ENCODE data around the gene TOP2B. TPM values are rescaled to one million over a fixed set of nuclear protein-coding genes. Genes with fewer than 3 reads are reported as not detected.

The TOP2B gene, protein sequence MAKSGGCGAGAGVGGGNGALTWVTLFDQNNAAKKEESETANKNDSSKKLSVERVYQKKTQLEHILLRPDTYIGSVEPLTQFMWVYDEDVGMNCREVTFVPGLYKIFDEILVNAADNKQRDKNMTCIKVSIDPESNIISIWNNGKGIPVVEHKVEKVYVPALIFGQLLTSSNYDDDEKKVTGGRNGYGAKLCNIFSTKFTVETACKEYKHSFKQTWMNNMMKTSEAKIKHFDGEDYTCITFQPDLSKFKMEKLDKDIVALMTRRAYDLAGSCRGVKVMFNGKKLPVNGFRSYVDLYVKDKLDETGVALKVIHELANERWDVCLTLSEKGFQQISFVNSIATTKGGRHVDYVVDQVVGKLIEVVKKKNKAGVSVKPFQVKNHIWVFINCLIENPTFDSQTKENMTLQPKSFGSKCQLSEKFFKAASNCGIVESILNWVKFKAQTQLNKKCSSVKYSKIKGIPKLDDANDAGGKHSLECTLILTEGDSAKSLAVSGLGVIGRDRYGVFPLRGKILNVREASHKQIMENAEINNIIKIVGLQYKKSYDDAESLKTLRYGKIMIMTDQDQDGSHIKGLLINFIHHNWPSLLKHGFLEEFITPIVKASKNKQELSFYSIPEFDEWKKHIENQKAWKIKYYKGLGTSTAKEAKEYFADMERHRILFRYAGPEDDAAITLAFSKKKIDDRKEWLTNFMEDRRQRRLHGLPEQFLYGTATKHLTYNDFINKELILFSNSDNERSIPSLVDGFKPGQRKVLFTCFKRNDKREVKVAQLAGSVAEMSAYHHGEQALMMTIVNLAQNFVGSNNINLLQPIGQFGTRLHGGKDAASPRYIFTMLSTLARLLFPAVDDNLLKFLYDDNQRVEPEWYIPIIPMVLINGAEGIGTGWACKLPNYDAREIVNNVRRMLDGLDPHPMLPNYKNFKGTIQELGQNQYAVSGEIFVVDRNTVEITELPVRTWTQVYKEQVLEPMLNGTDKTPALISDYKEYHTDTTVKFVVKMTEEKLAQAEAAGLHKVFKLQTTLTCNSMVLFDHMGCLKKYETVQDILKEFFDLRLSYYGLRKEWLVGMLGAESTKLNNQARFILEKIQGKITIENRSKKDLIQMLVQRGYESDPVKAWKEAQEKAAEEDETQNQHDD (N-terminal part only)
- polyA plus RNA-seq (ENCODE audit: low read depth in 6 of 6): 10 to 100 TPM; 44.4 to 95.7 (median 66.8) TPM

DNA sequence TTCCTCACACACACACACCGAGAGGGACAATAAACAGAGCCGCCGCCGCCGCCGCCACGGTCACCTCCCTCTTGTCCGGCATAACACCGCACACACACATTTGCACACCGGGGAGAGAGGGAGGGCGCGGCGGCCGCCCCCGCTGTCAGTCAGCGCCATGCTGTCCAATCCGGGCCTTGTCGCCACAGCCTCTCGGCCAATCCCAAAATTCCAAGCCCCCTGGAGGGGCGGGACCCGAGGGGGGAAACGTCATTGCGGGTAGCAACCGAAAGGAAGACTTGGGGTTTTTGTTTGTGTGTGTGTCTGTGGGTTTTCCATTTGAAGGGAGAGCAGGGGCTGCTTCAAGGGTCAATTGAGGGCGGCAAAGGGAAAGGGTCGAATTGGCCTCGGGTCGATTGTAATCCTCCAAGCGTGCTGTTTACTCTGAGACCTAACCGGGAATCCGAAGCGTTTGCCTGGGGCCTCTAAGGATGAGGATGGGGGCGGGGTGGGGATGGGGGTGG is at the start of gene TOP2B:
Gene TOP2B, minus strand, starts transcription at position 96 of the 503 bp plus-strand sequence. CDS start 610 bp downstream, outside the sequence.
- H3K4me1 Mint-ChIP-seq: peaks cover 47 to 58% (median 50%) of the 10 kb centered on the region in 3 donors
- H3K4me3 Mint-ChIP-seq: peak within 1 kb of the TSS; percentile 94 to 100 (median 99)

DNA sequence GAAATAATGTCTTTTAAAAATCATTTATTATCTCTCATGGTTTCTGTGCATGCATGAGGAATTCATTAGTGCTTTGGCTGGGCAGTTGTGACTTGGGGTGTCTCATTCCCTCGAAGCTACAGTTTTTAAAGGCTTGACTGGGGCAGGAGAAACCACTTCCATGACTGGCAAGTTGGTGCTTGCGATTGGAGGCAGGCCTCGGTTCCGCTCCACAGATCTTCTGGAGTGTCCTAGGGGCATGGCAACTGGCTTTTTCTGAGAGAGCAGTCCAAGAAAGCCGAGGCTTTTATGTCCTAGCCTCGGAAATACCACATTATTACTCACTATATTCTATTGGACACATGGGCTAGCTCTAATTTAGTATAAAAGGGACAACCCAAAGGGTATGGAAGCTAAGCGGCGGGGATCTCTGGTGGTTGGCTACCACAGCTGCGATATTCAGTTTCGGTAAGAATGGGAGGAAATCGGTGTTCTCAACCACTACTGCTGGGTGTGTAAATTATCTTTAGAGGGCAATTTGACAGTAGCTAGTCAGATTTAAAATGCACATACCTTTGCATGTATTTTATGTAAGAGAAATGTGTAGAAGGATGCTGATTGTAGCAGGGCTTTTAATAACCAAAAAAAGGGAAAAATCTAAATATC is 48.8 kb upstream of the TOP2B start:
- ATAC-seq (ENCODE audit: low read depth in 2 of 2): no peak
- no peak for DNase-seq
- peaks cover 0 to 8% of the 10 kb centered on the region in 2 donors for H3K36me3 Mint-ChIP-seq
- H3K27me3 Mint-ChIP-seq: no peaks in the 10 kb centered on the region
- H3K9me3 Mint-ChIP-seq: peaks cover 0 to 4% (median 0%) of the 10 kb centered on the region in 7 donors
- H3K4me1 Mint-ChIP-seq: peaks cover 0 to 4% (median 4%) of the 10 kb centered on the region in 3 donors
- H3K4me3 Mint-ChIP-seq: no peak overlapping the region
- peak overlapping the region in 1 of 6 donors; percentile 72 for H3K27ac Mint-ChIP-seq

More for the DNA sequence above, at the start of gene TOP2B:
- ATAC-seq (ENCODE audit: low read depth in 2 of 2) (peak; percentile 84 to 85), DNase-seq (peak; percentile 97)
- H3K9me3 Mint-ChIP-seq: no peaks in the 10 kb centered on the region
- H3K36me3 Mint-ChIP-seq: peaks cover 0 to 7% of the 10 kb centered on the region in 2 donors
- H3K27ac Mint-ChIP-seq: peak within 1 kb of the TSS; percentile 99 to 100 (median 100)
- no peaks in the 10 kb centered on the region for H3K27me3 Mint-ChIP-seq

DNA sequence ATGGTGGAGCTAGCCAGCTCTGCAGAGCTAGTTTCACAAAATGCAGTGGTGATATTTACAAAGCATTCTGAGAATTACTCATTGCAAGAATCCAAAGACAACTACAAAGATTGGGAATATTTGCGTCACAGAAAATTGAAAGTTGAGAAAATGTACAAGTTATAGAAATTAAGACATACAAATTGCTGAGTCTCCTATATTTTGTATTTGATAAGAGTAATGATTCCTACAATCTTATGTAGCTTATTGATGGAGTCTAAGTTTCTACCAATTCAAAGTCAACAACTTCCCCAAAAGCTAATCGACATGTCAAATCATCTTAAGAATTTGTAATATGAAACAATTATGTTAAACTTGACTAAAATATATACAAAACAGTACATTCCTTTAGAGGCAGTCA is 46.4 kb upstream of the TOP2B start:
- no peak for ATAC-seq (ENCODE audit: low read depth in 2 of 2)
- Mint-ChIP-seq H3K4me3 (no peak overlapping the region), H3K9me3 (no peaks in the 10 kb centered on the region), H3K27me3 (no peaks in the 10 kb centered on the region), H3K36me3 (no peaks in the 10 kb centered on the region), H3K4me1 (peaks cover 0 to 4% (median 0%) of the 10 kb centered on the region in 3 donors), H3K27ac (no peak overlapping the region)
- DNase-seq: no peak

DNA sequence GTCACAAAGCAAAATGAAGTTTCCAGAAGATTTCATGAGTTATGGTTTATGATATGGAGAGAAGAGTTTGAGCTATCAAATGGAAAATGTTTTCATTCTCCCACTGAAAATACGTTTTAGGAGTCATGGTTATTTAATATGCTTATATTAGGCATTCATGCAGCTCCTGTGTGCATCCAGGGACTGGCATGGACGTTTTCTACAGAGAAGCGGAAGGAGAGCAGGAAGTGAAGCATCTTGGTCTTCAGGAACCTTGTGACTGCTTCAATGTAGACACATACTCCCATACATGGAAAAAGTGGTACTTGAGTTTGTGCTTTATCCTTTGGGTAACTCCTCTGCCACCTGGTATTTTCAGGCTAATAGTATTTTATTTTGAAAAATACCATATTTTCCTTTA is 43.3 kb upstream of the TOP2B start:
- Mint-ChIP-seq H3K27me3 (peaks cover 0 to 5% (median 0%) of the 10 kb centered on the region in 3 donors), H3K9me3 (no peaks in the 10 kb centered on the region), H3K36me3 (no peaks in the 10 kb centered on the region), H3K27ac (no peak overlapping the region), H3K4me3 (no peak overlapping the region), H3K4me1 (peaks cover 0 to 7% (median 0%) of the 10 kb centered on the region in 3 donors)
- no peak for DNase-seq
- ATAC-seq (ENCODE audit: low read depth in 2 of 2): no peak

DNA sequence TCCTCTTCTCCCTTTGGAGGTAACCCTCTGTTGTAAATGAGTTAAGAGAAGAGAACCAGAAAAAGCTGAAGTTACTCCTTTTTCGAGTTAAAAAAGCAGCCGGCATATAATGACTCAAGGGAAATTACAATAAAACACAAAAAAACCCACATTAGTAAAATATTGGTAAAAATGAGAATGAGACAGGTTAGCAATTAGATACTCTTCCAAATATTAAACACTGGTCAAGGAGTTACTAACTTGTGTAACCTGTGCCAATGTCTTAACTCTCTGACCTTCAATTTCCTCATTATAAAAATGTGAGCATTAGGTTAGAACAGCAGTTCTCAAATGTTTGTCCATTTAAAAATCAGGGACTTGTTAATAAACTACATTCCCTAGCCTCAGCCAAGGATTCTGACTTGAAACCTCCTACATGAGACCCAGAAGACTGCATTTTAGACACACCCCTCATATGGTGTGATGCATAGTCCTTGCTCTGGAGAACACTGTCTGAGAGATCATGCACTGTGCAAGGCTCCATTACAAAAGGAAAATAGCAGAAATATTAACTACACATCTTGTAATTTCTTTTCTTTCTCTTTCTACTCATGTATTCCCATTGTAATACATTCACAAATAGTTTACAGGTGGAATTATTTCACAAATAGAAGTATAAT is 42.7 kb upstream of the TOP2B start:
- Mint-ChIP-seq H3K36me3 (no peaks in the 10 kb centered on the region), H3K9me3 (no peaks in the 10 kb centered on the region), H3K4me3 (no peak overlapping the region), H3K27ac (no peak overlapping the region), H3K27me3 (peaks cover 0 to 5% (median 0%) of the 10 kb centered on the region in 3 donors), H3K4me1 (peaks cover 0 to 7% (median 0%) of the 10 kb centered on the region in 3 donors)
- ATAC-seq (ENCODE audit: low read depth in 2 of 2): no peak
- no peak for DNase-seq

DNA sequence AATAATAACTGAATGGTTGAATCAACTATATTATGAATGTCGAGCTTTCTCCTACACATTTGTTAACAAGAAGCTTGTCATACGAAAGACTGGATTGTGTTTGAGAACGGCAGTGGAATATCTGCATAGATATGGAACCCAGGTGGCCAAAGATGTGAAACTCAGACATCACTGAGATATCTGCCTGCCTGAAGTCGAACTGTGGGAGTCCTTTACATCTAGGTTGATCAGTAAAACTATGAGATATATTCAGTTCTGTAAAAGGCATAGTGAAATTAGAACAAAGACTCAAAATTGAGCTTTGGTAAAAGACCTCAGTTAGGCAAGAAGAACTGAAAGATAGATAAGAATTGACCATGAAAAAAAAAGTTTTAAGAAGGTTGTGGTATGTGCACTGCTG is 41.5 kb upstream of the TOP2B start:
- DNase-seq: no peak
- no peak overlapping the region for H3K27ac Mint-ChIP-seq
- H3K4me3 Mint-ChIP-seq: no peak overlapping the region
- peaks cover 0 to 5% (median 0%) of the 10 kb centered on the region in 3 donors for H3K27me3 Mint-ChIP-seq
- ATAC-seq (ENCODE audit: low read depth in 2 of 2): no peak
- H3K4me1 Mint-ChIP-seq: peaks cover 0 to 7% (median 0%) of the 10 kb centered on the region in 3 donors
- H3K9me3 Mint-ChIP-seq: no peaks in the 10 kb centered on the region
- H3K36me3 Mint-ChIP-seq: no peaks in the 10 kb centered on the region

DNA sequence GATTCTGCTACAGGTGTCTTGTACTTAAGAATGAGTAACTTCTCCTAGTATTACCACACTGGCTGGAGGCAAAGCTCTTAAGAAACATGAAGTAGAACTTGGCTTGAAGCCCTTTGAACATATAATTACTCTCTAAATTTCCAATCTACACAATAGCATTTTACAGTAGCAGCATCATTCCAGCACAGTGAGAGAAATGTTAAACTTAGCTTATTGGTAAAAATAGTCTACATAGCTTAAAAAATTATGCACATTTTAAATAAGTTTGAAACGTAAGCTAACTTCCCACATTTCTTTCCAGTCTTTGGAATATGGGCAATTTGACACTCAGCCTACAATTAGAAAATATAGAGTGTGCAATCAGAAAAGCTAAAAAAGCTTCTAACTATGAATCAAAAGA is 32.8 kb upstream of the TOP2B start:
- ATAC-seq (ENCODE audit: low read depth in 2 of 2): no peak
- H3K9me3 Mint-ChIP-seq: peaks cover 0 to 7% (median 0%) of the 10 kb centered on the region in 7 donors
- DNase-seq: no peak
- H3K36me3 Mint-ChIP-seq: no peaks in the 10 kb centered on the region
- no peaks in the 10 kb centered on the region for H3K27me3 Mint-ChIP-seq
- peaks cover 0 to 6% (median 4%) of the 10 kb centered on the region in 3 donors for H3K4me1 Mint-ChIP-seq
- H3K4me3 Mint-ChIP-seq: no peak overlapping the region
- no peak overlapping the region for H3K27ac Mint-ChIP-seq

DNA sequence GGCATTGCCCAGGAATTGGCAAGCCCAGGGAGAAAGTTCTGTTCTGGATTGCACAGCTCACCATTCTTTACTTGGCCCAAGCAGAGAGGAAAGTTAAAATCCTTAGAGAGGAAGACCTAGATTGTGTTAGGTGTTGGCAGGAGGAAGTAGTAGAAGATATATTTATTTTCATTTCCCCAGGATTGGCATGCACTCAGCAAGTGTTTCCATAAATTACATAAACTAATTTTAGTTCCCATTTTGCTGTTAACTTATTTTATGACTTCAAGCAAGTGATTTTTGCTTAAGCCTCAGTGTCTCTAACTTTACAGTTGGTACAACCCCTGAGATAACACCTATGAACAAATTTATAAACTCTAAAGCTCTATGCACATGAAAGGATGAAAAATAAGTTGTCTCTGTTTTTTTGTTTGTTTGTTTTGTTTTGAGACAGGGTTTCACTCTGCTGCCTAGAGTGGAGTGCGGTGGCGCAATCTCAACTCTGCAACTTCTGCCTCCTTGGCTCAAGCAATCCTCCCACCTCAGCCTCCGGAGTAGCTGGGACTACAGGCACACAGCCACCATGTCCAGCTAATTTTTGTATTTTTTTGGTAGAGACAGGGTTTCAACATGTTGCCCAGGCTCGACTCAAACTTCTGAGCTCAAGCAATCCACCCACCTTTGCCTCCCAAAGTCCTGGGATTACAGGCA is 31.2 kb upstream of the TOP2B start:
- Mint-ChIP-seq H3K9me3 (peaks cover 0 to 7% (median 0%) of the 10 kb centered on the region in 7 donors), H3K4me3 (peak overlapping the region in 1 of 8 donors; percentile 48), H3K4me1 (peaks cover 0 to 6% (median 4%) of the 10 kb centered on the region in 3 donors), H3K27ac (no peak overlapping the region), H3K36me3 (no peaks in the 10 kb centered on the region), H3K27me3 (peaks cover 0 to 5% (median 0%) of the 10 kb centered on the region in 3 donors)
- ATAC-seq (ENCODE audit: low read depth in 2 of 2) (no peak), DNase-seq (no peak)

DNA sequence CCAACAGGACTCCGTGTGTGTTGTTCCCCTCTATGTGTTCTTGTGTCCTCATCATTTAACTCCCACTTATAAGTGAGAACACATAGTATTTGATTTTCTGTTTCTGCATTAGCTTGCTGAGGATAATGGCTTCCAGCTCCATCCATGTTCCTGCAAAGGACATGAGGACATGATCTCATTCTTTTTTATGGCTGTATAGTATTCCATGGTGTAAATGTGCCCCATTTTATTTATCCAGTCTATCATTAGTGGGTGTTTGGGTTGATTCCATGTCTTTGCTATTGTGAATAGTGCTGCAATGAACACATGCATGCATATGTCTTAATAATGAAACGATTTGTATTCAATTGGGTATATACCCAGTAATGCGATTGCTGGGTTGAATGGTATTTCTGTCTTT is 28.5 kb upstream of the TOP2B start:
- H3K36me3 Mint-ChIP-seq: no peaks in the 10 kb centered on the region
- H3K27ac Mint-ChIP-seq: peak overlapping the region in 1 of 6 donors; percentile 18
- H3K4me3 Mint-ChIP-seq: no peak overlapping the region
- DNase-seq (no peak), ATAC-seq (ENCODE audit: low read depth in 2 of 2) (no peak)
- H3K27me3 Mint-ChIP-seq: peaks cover 0 to 13% (median 5%) of the 10 kb centered on the region in 3 donors
- peaks cover 0 to 7% (median 0%) of the 10 kb centered on the region in 7 donors for H3K9me3 Mint-ChIP-seq
- H3K4me1 Mint-ChIP-seq: peaks cover 0 to 6% (median 4%) of the 10 kb centered on the region in 3 donors

DNA sequence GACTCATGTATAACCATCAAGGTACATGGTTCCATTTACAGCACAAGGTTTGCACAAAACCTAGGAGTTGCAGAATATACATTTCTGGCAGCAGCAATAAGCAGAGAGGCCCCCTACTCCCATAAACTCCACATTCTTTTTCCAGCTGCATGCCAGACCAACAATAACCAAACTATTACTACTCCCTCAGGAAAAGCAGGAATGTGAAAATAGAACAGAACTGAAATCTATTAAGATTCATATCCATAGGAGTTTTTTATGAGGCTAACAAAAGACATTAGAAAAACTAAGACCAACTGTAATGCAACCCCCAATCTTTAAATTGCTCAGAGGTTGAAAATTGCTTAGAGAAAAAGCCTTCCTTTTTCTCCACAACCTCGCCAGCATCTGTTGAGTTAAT is 27.6 kb upstream of the TOP2B start:
- no peak overlapping the region for H3K27ac Mint-ChIP-seq

DNA sequence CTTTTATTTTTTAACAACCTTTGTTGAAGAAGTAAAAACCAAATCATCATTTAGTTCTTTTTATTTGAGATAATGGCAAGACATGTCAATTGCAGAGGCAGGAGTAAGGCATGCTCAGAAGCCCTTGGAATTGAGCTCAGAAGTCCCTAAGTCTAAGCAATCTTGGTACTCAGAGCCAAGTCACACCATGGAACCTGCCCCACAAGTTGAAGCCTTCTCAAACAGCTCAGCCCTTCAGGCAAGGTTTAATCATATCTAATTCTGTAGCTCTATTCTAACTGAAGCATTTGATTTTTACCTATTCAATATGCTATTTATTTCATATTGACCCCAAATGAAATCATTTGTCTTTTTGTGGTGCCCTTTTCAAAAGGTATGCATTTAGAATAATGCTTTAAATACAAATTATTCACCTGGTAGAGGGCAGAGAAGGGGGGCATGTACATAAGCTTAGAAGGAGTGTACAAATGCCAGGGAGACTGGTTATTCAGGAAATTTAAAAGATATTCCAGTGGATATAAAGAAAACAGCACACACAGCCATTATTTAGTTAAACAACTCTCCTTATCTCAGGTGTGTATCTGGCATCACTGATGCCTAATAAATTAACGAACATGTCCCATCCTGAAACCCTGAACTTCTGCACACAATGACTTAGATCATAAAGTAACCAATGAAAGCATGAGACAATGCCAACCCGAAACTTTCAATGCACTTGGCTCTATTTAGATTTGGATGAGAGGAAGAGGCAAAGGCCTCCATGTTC is 26.2 kb upstream of the TOP2B start:
- Mint-ChIP-seq H3K27me3 (peaks cover 0 to 13% (median 5%) of the 10 kb centered on the region in 3 donors), H3K4me1 (peaks cover 0 to 5% (median 4%) of the 10 kb centered on the region in 3 donors), H3K4me3 (no peak overlapping the region), H3K27ac (no peak overlapping the region), H3K9me3 (peaks cover 0 to 7% (median 0%) of the 10 kb centered on the region in 7 donors), H3K36me3 (no peaks in the 10 kb centered on the region)
- ATAC-seq (ENCODE audit: low read depth in 2 of 2) (no peak), DNase-seq (no peak)

More for the DNA sequence above, 27.6 kb upstream of the TOP2B start:
- DNase-seq (no peak), ATAC-seq (ENCODE audit: low read depth in 2 of 2) (no peak)
- H3K4me3 Mint-ChIP-seq: no peak overlapping the region
- no peaks in the 10 kb centered on the region for H3K36me3 Mint-ChIP-seq
- peaks cover 0 to 7% (median 0%) of the 10 kb centered on the region in 7 donors for H3K9me3 Mint-ChIP-seq
- H3K27me3 Mint-ChIP-seq: peaks cover 0 to 13% (median 5%) of the 10 kb centered on the region in 3 donors
- peaks cover 0 to 7% (median 4%) of the 10 kb centered on the region in 3 donors for H3K4me1 Mint-ChIP-seq

Data from naive B cell (primary cell).